ENCODE results near the gene ITGA2. TPM values are rescaled to one million over a fixed set of nuclear protein-coding genes. Genes with fewer than 3 reads are reported as not detected.

ITGA2 gene
- total RNA-seq, 3 donors from 2014 or later = 0.80 to 33.7 (median 11.8) TPM

GRCh38 chr5:53133020-53133419, 143.9 kb downstream of the ITGA2 start:
- TF ChIP-seq POLR2A (IDR thresholded peaks at IDR 0.05) (no peak), POLR2AphosphoS5 (IDR thresholded peaks at IDR 0.05) (no peak), CTCF (IDR thresholded peaks at IDR 0.05) (no peak)
- no peak overlapping the region for H3K27ac ChIP-seq
- H3K36me3 ChIP-seq = no peaks in the 10 kb centered on the region
- H3K4me1 ChIP-seq = no peaks in the 10 kb centered on the region
- no peak for DNase-seq (ENCODE audit: low spot score in 2 of 2)
- H3K27me3 ChIP-seq = no peaks in the 10 kb centered on the region
- intact Hi-C loops (cut with DNase I; ENCODE audit: low total_unique reads) = no loop called here
- H3K9me3 ChIP-seq = no peaks in the 10 kb centered on the region
- no peak overlapping the region for H3K4me3 ChIP-seq

Other genes with a start within 250 kb of the ITGA2 start
- gene ITGA1, start 201.4 kb upstream of the ITGA2 start, total RNA-seq = 10 to 100 TPM; 26.2 to 49.2 (median 36.6) TPM
- gene PELO, start 201.4 kb upstream of the ITGA2 start, total RNA-seq = 10 to 100 TPM; 11.7 to 16.7 (median 12.1) TPM
- gene MOCS2, start 120.4 kb downstream of the ITGA2 start, total RNA-seq = 10 to 100 TPM; 48.2 to 58.6 (median 56.2) TPM